GM12892 (cell line): ENCODE measurements around the gene FBXL12.
"Not testable (repeated sequence)": the region's sequence is repeated elsewhere in the genome, so short reads cannot be mapped to it uniquely, and the experiment has no call there.

Experiments used
- DNase-seq: peaks from one replicate; pipeline ENCODE4 v3.0.0; 2011; ENCODE audit not compliant: insufficient read length
- FAIRE-seq: peaks from 2 replicates; lab custom pipeline; 2011; peaks lifted over from hg19 to GRCh38; lab: Jason Lieb, UNC
- POLR2A ChIP-seq: IDR thresholded peaks from 2 replicates; pipeline ENCODE4 v1.6.1; 2011; ENCODE audit warnings: low read depth, low read length, control low read depth
- POLR2AphosphoS5 ChIP-seq: IDR thresholded peaks from 2 replicates; pipeline ENCODE4 v1.6.1; 2011; ENCODE audit warnings: low read depth, low read length, control low read depth
- TAF1 ChIP-seq: IDR thresholded peaks from 2 replicates; pipeline ENCODE4 v1.6.1; 2011; ENCODE audit warnings: low read depth, mild to moderate bottlenecking, control low read depth, low read length, borderline replicate concordance

FBXL12 gene

GRCh38 chr19:9789066-9789465 is 29.8 kb downstream of the FBXL12 start:
- no peak for DNase-seq
- no peak for FAIRE-seq
- no peak for TF ChIP-seq POLR2A
- TF ChIP-seq POLR2AphosphoS5: no peak
- TF ChIP-seq TAF1: no peak

GRCh38 chr19:9788604-9789003 is 30.3 kb downstream of the FBXL12 start:
- DNase-seq, FAIRE-seq: not testable (repeated sequence)

GRCh38 chr19:9786819-9787218 is 32.1 kb downstream of the FBXL12 start:
- TF ChIP-seq POLR2A (no peak), TAF1 (no peak), POLR2AphosphoS5 (no peak)
- DNase-seq (no peak), FAIRE-seq (no peak)

GRCh38 chr19:9786342-9786741 is 32.5 kb downstream of the FBXL12 start:
- TF ChIP-seq POLR2AphosphoS5 (no peak), POLR2A (no peak), TAF1 (no peak)
- FAIRE-seq: no peak
- DNase-seq: no peak

GRCh38 chr19:9785367-9786331 is 33.2 kb downstream of the FBXL12 start:
- TF ChIP-seq POLR2AphosphoS5: no peak
- peak; percentile 25; the same call in 1 of the 2 replicates for TF ChIP-seq POLR2A
- DNase-seq (peak; percentile 80), FAIRE-seq (peak; percentile 94)

- not testable (repeated sequence) for DNase-seq, FAIRE-seq
Observed at GRCh38 chr19:9784163-9784496, 34.7 kb downstream of the FBXL12 start.

GRCh38 chr19:9782338-9782737 is 36.5 kb downstream of the FBXL12 start:
- DNase-seq: no peak
- TF ChIP-seq POLR2A (no peak), POLR2AphosphoS5 (no peak), TAF1 (no peak)
- no peak for FAIRE-seq

- TF ChIP-seq TAF1 (0 out of 2 replicates have a peak, but pooled peaks have one; percentile 10), POLR2AphosphoS5 (peak; percentile 71; the same call in 1 of the 2 replicates), POLR2A (peak; percentile 76)
- DNase-seq (peak; percentile 94), FAIRE-seq (peak; percentile 98)
Observed at GRCh38 chr19:9768175-9769112, 50.4 kb downstream of the FBXL12 start, which contains the start of gene ZNF846. TSS of gene ZNF846 (minus strand) at chr19:9768738. CDS start at chr19:9764950, 3,788 bp downstream.
